Activated CD4-positive, CD25-positive, alpha-beta regulatory T cell treated with anti-CD3 and anti-CD28 coated beads, Interleukin-2, amount 50 U/mL, for 24 hours (primary cell): ENCODE results near the gene PCSK2.

Source experiments
- ATAC-seq, 2 donors: fragments of 150-1000 bp; cut with Tn5 transposase; one replicate each; pipeline ENCODE4 v1.10.0; 2021; ENCODE audit warnings: mild to moderate bottlenecking in 1 of 2, moderate library complexity in 1 of 2

Gene PCSK2

GRCh38 chr20:17273717-17274116 is 46.9 kb downstream of the PCSK2 start:
- ATAC-seq, result no peak

- no peak for ATAC-seq
Observed at GRCh38 chr20:17276101-17276500, 49.3 kb downstream of the PCSK2 start.

GRCh38 chr20:17281478-17281877 is 54.6 kb downstream of the PCSK2 start:
- ATAC-seq, result no peak

GRCh38 chr20:17282501-17282900 is 55.7 kb downstream of the PCSK2 start:
- ATAC-seq, result no peak

GRCh38 chr20:17287503-17287902 is 60.7 kb downstream of the PCSK2 start:
- ATAC-seq, result no peak

- no peak for ATAC-seq
Observed at GRCh38 chr20:17287998-17288397, 61.2 kb downstream of the PCSK2 start.

- ATAC-seq, result no peak
Observed at GRCh38 chr20:17295151-17295726, 68.4 kb downstream of the PCSK2 start.

GRCh38 chr20:17295991-17296390 is 69.2 kb downstream of the PCSK2 start:
- ATAC-seq, result no peak

GRCh38 chr20:17298171-17298570 is 71.3 kb downstream of the PCSK2 start:
- ATAC-seq, result no peak

- ATAC-seq, result no peak
Observed at GRCh38 chr20:17298751-17299150, 71.9 kb downstream of the PCSK2 start.

GRCh38 chr20:17300113-17300512 is 73.3 kb downstream of the PCSK2 start:
- no peak for ATAC-seq

GRCh38 chr20:17304774-17305173 is 77.9 kb downstream of the PCSK2 start:
- ATAC-seq, result no peak

GRCh38 chr20:17306427-17306826 is 79.6 kb downstream of the PCSK2 start:
- ATAC-seq, result no peak

GRCh38 chr20:17314264-17314663 is 87.4 kb downstream of the PCSK2 start:
- no peak for ATAC-seq

- ATAC-seq, result no peak
Observed at GRCh38 chr20:17315407-17316231, 88.8 kb downstream of the PCSK2 start.

- ATAC-seq, result no peak
Observed at GRCh38 chr20:17316316-17317038, 89.6 kb downstream of the PCSK2 start.

- no peak for ATAC-seq
Observed at GRCh38 chr20:17317341-17317740, 90.5 kb downstream of the PCSK2 start.

GRCh38 chr20:17320456-17320855 is 93.6 kb downstream of the PCSK2 start:
- ATAC-seq, result no peak

- no peak for ATAC-seq
Observed at GRCh38 chr20:17326096-17326495, 99.3 kb downstream of the PCSK2 start.

GRCh38 chr20:17327185-17328148 is 100.6 kb downstream of the PCSK2 start:
- no peak for ATAC-seq

- ATAC-seq, result no peak
Observed at GRCh38 chr20:17334932-17335331, 108.1 kb downstream of the PCSK2 start.

- ATAC-seq, result no peak
Observed at GRCh38 chr20:17339000-17339399, 112.2 kb downstream of the PCSK2 start.

GRCh38 chr20:17343091-17343490 is 116.3 kb downstream of the PCSK2 start:
- no peak for ATAC-seq
